Right atrium auricular region (tissue), 2 donors: Measurements from ENCODE around the gene LFNG. TPM values are rescaled to one million over a fixed set of nuclear protein-coding genes. Genes with fewer than 3 reads are reported as not detected.

Source experiments
- DNase-seq: peaks from one replicate; pipeline ENCODE4 v3.0.0-alpha.2; 2019; ENCODE audit warnings: low spot score
- H3K27ac ChIP-seq, 2 donors: fragments of 200-600 bp; sonication (generic); 1 replicate in 1 of 2; 2 replicates in 1 of 2; pipeline ENCODE4 v1.5.1; 2016 to 2019
- H3K27me3 ChIP-seq, 2 donors: fragments of 200-600 bp; sonication (generic); one replicate each; pipeline versions ENCODE4 v1.5.1 to v1.6.0; 2017 to 2019
- H3K36me3 ChIP-seq: fragments of 200-600 bp; sonication (generic); one replicate; pipeline ENCODE4 v1.5.1; 2016
- H3K4me1 ChIP-seq, 2 donors: fragments of 200-600 bp; sonication (generic); one replicate each; pipeline versions ENCODE4 v1.5.1 to v1.6.0; 2017 to 2019
- H3K4me3 ChIP-seq, 2 donors: fragments of 200-600 bp; sonication (generic); 1 replicate in 1 of 2; 2 replicates in 1 of 2; pipeline ENCODE4 v1.5.1; 2017 to 2019; ENCODE audit warnings: mild to moderate bottlenecking in 1 of 2, moderate library complexity in 1 of 2
- H3K9me3 ChIP-seq, 2 donors: fragments of 200-600 bp; sonication (generic); one replicate each; pipeline ENCODE4 v1.5.1; 2019
- CTCF ChIP-seq, 2 donors: fragments of 200-600 bp; sonication (generic); IDR thresholded peaks; one replicate each; pipeline ENCODE4 v1.5.1; 2019; ENCODE audit warnings: antibody characterized with exemption in 2 of 2
- total RNA-seq, 2 donors: library from RNA; depleted of rRNA; stranded (reverse); fragments of >200 nt; gene quantifications; one replicate each; pipeline ENCODE4 v1.1.0, GENCODE V29; 2016

Gene LFNG
- total RNA-seq, 2 donors from 2014 or later, result 3.8 to 4.3 TPM

DNA sequence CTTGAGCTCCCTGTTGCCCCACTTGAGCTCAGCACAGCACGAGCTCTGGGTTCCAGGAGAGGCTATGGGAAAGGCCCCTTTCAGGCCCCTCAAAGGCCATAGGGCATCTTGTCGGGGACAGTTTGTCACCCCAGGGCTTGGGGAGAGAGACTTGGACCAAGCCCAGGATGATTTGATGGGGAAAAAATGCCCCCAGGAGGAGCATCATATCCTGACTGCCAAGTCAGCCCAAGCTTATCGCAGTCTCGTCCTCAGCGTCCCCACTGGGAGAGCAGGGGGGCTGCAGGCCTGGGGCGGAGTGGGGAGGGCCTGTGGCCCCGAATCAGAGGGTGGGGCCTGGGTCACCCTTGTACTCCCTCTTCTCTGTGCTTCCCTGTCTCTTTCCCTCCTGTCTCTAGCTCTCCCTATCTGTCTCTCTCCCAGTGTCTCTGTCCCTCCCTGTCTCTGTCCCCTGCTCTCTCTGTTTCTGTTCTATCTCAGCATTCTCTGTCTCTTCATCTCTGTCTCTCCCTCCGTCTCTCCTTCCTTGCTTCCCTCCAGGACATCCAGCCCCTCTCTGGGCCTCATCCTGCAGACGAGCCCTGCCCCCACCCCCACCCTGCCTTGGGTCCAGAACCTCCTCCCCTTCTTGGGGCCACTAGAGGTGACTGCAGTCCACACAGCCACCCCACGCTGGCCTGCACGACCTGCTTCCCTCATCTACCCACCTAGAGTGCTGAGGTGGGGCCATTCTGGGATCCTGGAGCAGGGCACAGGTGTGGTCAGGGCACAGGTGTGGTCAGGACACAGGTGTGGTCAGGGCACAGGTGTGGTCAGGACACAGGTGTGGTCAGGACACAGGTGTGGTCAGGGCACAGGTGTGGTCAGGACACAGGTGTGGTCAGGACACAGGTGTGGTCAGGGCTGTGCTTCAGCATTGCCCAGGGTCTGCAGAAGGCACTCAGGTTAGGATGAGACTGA, 26.1 kb upstream of the LFNG start:
- Histone ChIP-seq H3K36me3 (no peaks in the 10 kb centered on the region), H3K4me3 (no peak overlapping the region), H3K27ac (no peak overlapping the region), H3K4me1 (peaks cover 0 to 50% of the 10 kb centered on the region in 2 donors), H3K27me3 (no peaks in the 10 kb centered on the region), H3K9me3 (no peaks in the 10 kb centered on the region)
- DNase-seq, result no peak
- no peak for TF ChIP-seq CTCF (IDR thresholded peaks at IDR 0.05)

DNA sequence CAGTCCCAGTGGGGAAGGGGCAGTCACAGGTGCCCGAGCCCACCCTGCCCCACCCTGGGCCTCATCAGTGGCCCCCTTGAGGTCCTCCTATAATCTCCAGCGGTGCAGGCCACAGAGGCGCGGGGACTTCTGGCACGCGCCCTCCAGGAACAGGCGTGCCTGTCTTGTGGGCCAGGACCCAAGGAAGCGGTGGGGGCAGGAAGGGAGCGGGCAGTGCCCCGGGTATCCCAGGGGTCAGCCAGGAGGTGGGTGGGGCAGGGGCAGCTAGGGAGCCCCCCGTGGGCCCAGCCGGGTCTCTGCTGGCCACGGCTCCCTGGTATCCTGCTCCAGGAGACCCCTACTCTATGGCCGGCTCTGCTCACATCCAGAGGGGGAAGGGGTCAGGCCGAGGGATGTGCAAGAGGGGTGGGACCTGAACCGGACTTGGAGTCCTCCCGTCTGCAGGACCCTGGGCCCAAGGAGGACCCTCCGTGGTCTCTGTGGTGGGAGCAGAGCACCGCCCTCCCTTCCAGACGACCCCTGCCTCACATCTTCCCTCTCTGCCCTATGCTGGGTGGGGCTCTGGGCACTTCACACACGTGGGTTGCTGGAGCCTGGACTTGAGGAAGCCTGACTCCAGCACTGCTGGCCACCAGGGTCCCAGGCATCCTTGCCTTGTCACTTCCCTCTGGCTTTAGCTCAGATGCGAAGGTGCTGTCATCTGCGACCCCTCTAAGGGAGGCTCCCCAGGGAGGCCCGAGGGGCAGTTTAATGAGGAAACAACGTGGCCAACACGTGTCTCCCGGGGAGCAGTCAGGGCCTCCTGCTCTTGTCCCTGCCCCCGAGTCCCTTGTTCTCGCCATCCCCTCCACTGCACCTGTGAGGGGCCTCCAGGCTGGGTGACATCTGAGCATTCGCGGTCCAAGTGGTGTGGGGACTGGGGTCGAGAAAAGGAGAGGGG, 25.1 kb upstream of the LFNG start:
- no peak for DNase-seq
- Histone ChIP-seq H3K4me3 (no peak overlapping the region), H3K4me1 (peaks cover 0 to 40% of the 10 kb centered on the region in 2 donors), H3K27ac (no peak overlapping the region), H3K27me3 (no peaks in the 10 kb centered on the region), H3K36me3 (no peaks in the 10 kb centered on the region), H3K9me3 (no peaks in the 10 kb centered on the region)
- TF ChIP-seq CTCF (IDR thresholded peaks at IDR 0.05), result no peak

DNA sequence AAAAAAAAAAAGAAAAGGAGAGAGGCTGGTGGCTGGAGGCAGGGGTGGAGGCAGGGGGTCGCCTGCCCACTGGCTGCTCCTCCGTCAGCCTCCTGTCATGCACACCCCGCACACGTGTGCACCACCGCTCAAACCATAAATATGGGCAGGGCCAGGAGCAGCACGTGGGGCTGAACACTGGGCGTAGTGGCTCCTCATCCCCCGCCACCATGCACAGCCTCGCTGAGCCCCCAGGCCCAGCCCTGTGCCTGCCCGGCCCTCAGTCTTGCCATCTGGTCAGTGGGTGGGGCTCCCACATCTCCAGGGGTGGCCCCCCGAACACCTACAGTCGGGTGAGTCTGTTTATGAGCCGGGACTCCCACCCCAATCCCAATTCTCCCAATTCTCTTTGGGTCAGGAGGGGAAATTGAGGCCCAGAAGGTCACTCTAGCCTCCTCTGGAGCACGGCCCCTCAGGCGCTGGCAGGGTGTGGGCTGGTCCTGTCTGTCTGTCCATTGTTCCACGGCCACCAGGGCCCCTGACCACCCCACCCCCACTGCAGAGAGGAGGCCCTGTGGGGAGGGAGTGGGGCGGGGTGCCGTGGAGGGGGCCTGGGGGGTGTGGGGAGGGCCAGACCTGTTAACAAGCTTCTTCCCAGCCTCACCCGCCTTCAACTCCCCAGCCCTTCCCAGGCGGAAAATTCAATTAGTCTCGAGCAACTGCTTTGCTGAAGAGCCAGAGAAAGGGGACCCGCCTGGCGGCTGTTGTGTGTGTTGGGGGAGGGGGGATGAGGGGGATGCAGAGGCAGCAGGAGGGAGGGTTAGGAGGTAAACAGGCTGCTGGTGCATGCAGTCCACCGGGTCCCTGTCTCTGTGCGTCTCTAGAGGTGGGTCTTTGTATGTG, 23.9 kb upstream of the LFNG start:
- no peak overlapping the region for H3K4me3 ChIP-seq
- no peaks in the 10 kb centered on the region for H3K36me3 ChIP-seq
- H3K4me1 ChIP-seq, result peaks cover 0 to 28% of the 10 kb centered on the region in 2 donors
- no peak overlapping the region for H3K27ac ChIP-seq
- H3K9me3 ChIP-seq, result no peaks in the 10 kb centered on the region
- DNase-seq, result no peak
- no peaks in the 10 kb centered on the region for H3K27me3 ChIP-seq
- no peak for TF ChIP-seq CTCF (IDR thresholded peaks at IDR 0.05)

DNA sequence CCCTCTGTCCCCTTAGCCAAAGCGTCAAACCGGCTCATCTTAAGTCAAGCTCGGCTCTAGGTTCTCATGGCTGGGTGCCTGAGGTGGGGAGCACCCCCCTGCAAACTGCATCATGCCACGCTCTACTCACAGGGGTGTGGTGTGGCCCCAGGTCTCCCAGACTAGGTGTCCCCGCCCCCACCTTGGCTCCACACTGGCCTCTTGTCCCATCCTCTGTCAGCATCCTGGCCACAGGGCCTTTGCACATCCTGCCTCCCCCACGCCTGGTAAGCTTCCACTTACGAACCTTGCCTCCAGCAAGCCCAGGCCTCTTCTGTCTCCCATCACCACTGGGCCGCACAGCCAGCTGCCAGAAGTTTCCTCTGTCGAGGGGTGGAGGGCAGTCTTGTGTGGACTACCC, 23.2 kb upstream of the LFNG start:
- Histone ChIP-seq H3K36me3 (no peaks in the 10 kb centered on the region), H3K4me3 (no peak overlapping the region), H3K4me1 (peaks cover 0 to 28% of the 10 kb centered on the region in 2 donors), H3K27ac (no peak overlapping the region), H3K27me3 (no peaks in the 10 kb centered on the region), H3K9me3 (no peaks in the 10 kb centered on the region)
- TF ChIP-seq CTCF (IDR thresholded peaks at IDR 0.05), result no peak
- DNase-seq, result no peak

DNA sequence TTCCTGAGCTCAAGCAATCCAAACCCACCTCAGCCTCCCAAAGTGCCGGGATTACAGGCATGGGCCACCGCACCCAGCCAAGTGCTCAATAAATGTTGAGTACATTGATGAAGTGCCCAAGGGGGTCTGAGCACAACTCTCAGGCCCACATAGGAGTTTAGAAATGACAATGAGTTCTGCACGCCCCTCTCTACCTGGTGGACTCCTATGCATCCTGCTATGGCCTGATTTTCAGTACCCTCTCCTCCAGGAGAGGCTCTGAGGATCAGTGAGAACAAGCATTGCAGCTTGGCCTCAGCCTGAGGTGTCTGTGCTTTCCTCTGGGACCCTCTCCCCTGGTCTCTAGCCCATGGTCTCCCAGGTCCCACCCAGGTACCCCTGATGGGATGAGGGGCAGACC, 22.5 kb upstream of the LFNG start:
- H3K4me3 ChIP-seq, result no peak overlapping the region
- no peak overlapping the region for H3K27ac ChIP-seq
- DNase-seq, result no peak
- H3K9me3 ChIP-seq, result no peaks in the 10 kb centered on the region
- H3K36me3 ChIP-seq, result no peaks in the 10 kb centered on the region
- no peak for TF ChIP-seq CTCF (IDR thresholded peaks at IDR 0.05)
- H3K4me1 ChIP-seq, result peaks cover 0 to 28% of the 10 kb centered on the region in 2 donors
- no peaks in the 10 kb centered on the region for H3K27me3 ChIP-seq
